Measurements from ENCODE around the gene HMCN2. TPM values are rescaled to one million over a fixed set of nuclear protein-coding genes. Genes with fewer than 3 reads are reported as not detected.

Gene HMCN2
- total and polyA plus RNA-seq, 2 of the 4 experiments (the other 2 are of a cell fraction): 0.02 TPM; not detected in 1

DNA sequence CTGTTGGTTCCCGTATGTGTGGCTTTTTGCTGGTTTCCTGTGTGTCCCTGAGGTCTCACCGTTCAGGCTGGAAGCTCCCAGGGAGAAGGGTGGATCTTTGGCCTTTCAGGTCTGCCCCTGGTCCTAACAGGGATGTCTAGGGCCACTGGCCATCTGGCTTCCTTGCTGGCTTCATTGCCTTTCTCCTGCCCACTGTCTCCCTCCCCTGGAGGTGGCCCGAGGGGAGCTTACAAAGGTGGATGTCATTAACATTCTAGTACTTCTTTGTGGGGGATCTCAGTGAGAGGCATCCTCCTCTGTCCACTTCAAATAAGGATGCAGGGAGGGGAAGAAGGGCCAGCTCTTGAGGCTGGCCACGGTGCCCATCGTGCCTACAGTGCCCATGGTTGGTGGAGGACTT lies 35.2 kb downstream of the HMCN2 start:
- POLR2A ChIA-PET (ENCODE audit: unreplicated experiment): no interaction called here
- intact Hi-C loops (cut with micrococcal nuclease) (no loop called here), in situ Hi-C loops (cut with MboI; ENCODE audit: low sequenced_read_pairs) (no loop called here), dilution Hi-C loops (cut with HindIII; ENCODE audit: low sequenced_read_pairs, unreplicated experiment) (no loop called here)
- no peak overlapping the region for H2BK5ac ChIP-seq (ENCODE audit: low read depth, low read length, poor library complexity, severe bottlenecking)
- H4K5ac ChIP-seq (ENCODE audit: low read depth, low read length): no peak overlapping the region
- no peak overlapping the region for H2BK15ac ChIP-seq (ENCODE audit: low read depth, low read length)
- no peaks in the 10 kb centered on the region for H3K9me1 ChIP-seq (ENCODE audit: insufficient read depth, low read length)
- no peak overlapping the region for H4K8ac ChIP-seq (ENCODE audit: low read depth in 2 of 2, low read length in 2 of 2)
- no peaks in the 10 kb centered on the region for H3K9me3 ChIP-seq (ENCODE audit: control insufficient read depth, insufficient read depth, low read length)
- H3K27ac ChIP-seq (ENCODE audit: insufficient read depth, low read length): no peak overlapping the region
- peaks cover 54% of the 10 kb centered on the region for H3K27me3 ChIP-seq (ENCODE audit: control insufficient read depth, insufficient read depth, low read length)
- BruUV-seq (replicated peaks): no TSS peak
- no peak overlapping the region for H4K91ac ChIP-seq (ENCODE audit: insufficient read depth, low read depth, low read length)
- no peak overlapping the region for H3K23ac ChIP-seq (ENCODE audit: low read depth, low read length)
- H3K9ac ChIP-seq (ENCODE audit: low read depth, low read length): no peak overlapping the region
- WGBS, 2 experiments (ENCODE audit: extremely low coverage in 2 of 2, insufficient read length in 1 of 2): no CpG with 5 or more reads among the region's 5 CpGs
- no peak overlapping the region for H2AK9ac ChIP-seq (replicated peaks; ENCODE audit: low read depth, low read length, poor library complexity)
- TF ChIP-seq MAZ (IDR thresholded peaks at IDR 0.05; ENCODE audit: borderline replicate concordance, low read depth, low read length) (no peak), RAD21 (IDR thresholded peaks at IDR 0.05; ENCODE audit: low read length) (no peak)
- H3K4ac ChIP-seq (ENCODE audit: low read depth, low read length): no peak overlapping the region
- H4K20me1 ChIP-seq (ENCODE audit: insufficient read depth, low read length): no peaks in the 10 kb centered on the region
- no peak overlapping the region for H3K14ac ChIP-seq (replicated peaks; ENCODE audit: low read depth, low read length)
- no peak overlapping the region for H2BK20ac ChIP-seq (ENCODE audit: low read depth, low read length)
- H2AFZ ChIP-seq (replicated peaks; ENCODE audit: low read length, poor library complexity): no peak overlapping the region
- H3K79me1 ChIP-seq (ENCODE audit: low read depth in 1 of 2, low read length in 2 of 2): no peaks in the 10 kb centered on the region
- H3K4me1 ChIP-seq (ENCODE audit: control insufficient read depth, insufficient read depth, low read length): peaks cover 2% of the 10 kb centered on the region; the same call in 1 of the 2 replicates
- H2BK120ac ChIP-seq (ENCODE audit: low read depth, low read length): no peak overlapping the region
- H3K4me3 ChIP-seq (ENCODE audit: insufficient read depth, low read depth, low read length): no peak overlapping the region
- no peak overlapping the region for H2AK5ac ChIP-seq (ENCODE audit: low read depth, low read length)
- H3K4me2 ChIP-seq (ENCODE audit: low read depth, low read length): no peak overlapping the region
- ATAC-seq (ENCODE audit: low read depth) (no peak), DNase-seq (no peak)
- no peaks in the 10 kb centered on the region for H3K36me3 ChIP-seq (ENCODE audit: control insufficient read depth, insufficient read depth, low read length)
- H3K56ac ChIP-seq (ENCODE audit: extremely low read depth, insufficient read depth, low read length): no peak overlapping the region
- CTCF ChIA-PET: no interaction called here
- no peak overlapping the region for H3K18ac ChIP-seq (ENCODE audit: low read depth, low read length)
